ENCODE data around the gene ATF4.

Gene ATF4

DNA sequence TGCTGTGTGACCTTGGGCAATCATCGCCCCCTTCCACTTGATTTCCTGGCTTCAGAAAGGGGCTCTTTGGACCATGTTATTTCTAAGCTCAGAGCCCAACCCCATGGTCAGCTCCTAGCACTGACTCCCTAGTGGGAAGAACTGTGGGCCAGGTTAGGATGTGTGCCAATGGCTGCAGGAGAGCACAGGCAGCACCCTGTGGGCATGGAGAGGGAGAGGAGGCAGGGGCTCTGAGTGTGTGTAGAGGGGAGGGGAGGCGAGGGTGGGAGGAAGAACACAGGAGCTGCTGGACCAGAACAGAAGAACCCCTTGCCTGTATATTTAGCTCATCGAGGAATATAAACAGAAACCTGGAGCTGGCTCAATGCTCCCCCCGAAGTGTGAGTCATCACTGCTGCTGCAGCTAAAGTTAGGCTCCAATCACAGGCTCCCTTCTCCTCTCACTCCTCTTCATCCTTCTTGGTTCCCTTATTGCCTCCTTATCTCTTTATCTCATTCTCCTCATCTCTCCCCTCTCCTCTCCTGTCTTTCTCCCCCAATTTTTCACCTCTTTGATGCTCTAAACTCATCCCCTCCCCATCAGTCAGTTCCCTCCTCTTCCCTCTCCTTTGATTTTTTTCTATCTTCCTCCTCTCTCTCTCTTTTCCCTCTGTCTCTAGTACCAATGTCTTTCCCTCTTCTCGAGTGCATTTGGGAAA, 26.7 kb downstream of the ATF4 start (continued):
- TF ChIP-seq ZNF248 (tag by site-specific recombination; IDR thresholded peaks at IDR 0.05) = no peak
- TF ChIP-seq ZFP3 (tag by site-specific recombination; IDR thresholded peaks at IDR 0.05; ENCODE audit: low read depth) = no peak
- no peak for TF ChIP-seq ZNF133 (tag by site-specific recombination; IDR thresholded peaks at IDR 0.05)
- no peak for TF ChIP-seq ZBTB1 (tag by site-specific recombination; IDR thresholded peaks at IDR 0.05)

DNA sequence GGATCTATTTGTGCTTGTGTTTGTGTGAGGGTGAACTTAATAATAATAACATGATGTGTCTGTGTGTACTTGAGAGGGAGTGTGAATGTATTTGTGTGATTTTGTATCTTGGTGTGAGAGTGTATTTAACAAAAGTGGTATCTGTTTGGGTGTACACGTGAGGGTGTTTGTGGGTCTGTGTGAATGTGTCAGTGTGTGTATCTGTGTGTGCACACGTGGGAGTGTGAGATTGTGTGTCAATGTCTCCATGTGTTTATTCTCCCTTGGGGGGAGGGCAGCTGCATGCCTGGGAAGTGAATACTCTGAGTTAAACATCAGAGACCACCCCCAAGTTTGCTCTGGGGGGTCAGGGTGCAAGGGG, 27.2 kb downstream of the ATF4 start:
- no peak overlapping the region for H3K4me3 ChIP-seq (ENCODE audit: low read depth, low read length)
- no peaks in the 10 kb centered on the region for H3K4me1 ChIP-seq (ENCODE audit: control insufficient read depth, insufficient read depth, low read length)
- H3K9me3 ChIP-seq (ENCODE audit: control insufficient read depth, insufficient read depth, low read depth, low read length) = no peaks in the 10 kb centered on the region
- H3K27ac ChIP-seq (ENCODE audit: extremely low read depth, low read depth, low read length) = no peak overlapping the region
- ChIA-PET POLR2A (no interaction called here), CTCF (interaction anchor here (1.2 to 5.2 kb wide), 3 partner anchors 12 to 489 kb away, joined by 4 to 29 read pairs (median 6); no protein-coding TSS in a partner anchor)
- H3K36me3 ChIP-seq (ENCODE audit: control insufficient read depth in 2 of 2, insufficient read depth in 1 of 2, low read length in 2 of 2) = no peaks in the 10 kb centered on the region
- TF ChIP-seq, protein P1, sequence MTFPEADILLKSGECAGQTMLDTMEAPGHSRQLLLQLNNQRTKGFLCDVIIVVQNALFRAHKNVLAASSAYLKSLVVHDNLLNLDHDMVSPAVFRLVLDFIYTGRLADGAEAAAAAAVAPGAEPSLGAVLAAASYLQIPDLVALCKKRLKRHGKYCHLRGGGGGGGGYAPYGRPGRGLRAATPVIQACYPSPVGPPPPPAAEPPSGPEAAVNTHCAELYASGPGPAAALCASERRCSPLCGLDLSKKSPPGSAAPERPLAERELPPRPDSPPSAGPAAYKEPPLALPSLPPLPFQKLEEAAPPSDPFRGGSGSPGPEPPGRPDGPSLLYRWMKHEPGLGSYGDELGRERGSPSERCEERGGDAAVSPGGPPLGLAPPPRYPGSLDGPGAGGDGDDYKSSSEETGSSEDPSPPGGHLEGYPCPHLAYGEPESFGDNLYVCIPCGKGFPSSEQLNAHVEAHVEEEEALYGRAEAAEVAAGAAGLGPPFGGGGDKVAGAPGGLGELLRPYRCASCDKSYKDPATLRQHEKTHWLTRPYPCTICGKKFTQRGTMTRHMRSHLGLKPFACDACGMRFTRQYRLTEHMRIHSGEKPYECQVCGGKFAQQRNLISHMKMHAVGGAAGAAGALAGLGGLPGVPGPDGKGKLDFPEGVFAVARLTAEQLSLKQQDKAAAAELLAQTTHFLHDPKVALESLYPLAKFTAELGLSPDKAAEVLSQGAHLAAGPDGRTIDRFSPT (tag by site-specific recombination; IDR thresholded peaks at IDR 0.05) = no peak
- TF ChIP-seq, protein P2, sequence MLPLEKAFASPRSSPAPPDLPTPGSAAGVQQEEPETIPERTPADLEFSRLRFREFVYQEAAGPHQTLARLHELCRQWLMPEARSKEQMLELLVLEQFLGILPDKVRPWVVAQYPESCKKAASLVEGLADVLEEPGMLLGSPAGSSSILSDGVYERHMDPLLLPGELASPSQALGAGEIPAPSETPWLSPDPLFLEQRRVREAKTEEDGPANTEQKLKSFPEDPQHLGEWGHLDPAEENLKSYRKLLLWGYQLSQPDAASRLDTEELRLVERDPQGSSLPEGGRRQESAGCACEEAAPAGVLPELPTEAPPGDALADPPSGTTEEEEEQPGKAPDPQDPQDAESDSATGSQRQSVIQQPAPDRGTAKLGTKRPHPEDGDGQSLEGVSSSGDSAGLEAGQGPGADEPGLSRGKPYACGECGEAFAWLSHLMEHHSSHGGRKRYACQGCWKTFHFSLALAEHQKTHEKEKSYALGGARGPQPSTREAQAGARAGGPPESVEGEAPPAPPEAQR (tag by site-specific recombination; IDR thresholded peaks at IDR 0.05) = no peak
- no peak for TF ChIP-seq ZNF555 (tag by site-specific recombination; conservative IDR thresholded peaks at IDR 0.05)
- no peak for TF ChIP-seq ZBTB1 (tag by site-specific recombination; IDR thresholded peaks at IDR 0.05)
- no peak for TF ChIP-seq ZNF629 (tag by site-specific recombination; IDR thresholded peaks at IDR 0.05)
- no peak for TF ChIP-seq ZNF335 (tag by site-specific recombination; conservative IDR thresholded peaks at IDR 0.05)
- TF ChIP-seq, protein P3, sequence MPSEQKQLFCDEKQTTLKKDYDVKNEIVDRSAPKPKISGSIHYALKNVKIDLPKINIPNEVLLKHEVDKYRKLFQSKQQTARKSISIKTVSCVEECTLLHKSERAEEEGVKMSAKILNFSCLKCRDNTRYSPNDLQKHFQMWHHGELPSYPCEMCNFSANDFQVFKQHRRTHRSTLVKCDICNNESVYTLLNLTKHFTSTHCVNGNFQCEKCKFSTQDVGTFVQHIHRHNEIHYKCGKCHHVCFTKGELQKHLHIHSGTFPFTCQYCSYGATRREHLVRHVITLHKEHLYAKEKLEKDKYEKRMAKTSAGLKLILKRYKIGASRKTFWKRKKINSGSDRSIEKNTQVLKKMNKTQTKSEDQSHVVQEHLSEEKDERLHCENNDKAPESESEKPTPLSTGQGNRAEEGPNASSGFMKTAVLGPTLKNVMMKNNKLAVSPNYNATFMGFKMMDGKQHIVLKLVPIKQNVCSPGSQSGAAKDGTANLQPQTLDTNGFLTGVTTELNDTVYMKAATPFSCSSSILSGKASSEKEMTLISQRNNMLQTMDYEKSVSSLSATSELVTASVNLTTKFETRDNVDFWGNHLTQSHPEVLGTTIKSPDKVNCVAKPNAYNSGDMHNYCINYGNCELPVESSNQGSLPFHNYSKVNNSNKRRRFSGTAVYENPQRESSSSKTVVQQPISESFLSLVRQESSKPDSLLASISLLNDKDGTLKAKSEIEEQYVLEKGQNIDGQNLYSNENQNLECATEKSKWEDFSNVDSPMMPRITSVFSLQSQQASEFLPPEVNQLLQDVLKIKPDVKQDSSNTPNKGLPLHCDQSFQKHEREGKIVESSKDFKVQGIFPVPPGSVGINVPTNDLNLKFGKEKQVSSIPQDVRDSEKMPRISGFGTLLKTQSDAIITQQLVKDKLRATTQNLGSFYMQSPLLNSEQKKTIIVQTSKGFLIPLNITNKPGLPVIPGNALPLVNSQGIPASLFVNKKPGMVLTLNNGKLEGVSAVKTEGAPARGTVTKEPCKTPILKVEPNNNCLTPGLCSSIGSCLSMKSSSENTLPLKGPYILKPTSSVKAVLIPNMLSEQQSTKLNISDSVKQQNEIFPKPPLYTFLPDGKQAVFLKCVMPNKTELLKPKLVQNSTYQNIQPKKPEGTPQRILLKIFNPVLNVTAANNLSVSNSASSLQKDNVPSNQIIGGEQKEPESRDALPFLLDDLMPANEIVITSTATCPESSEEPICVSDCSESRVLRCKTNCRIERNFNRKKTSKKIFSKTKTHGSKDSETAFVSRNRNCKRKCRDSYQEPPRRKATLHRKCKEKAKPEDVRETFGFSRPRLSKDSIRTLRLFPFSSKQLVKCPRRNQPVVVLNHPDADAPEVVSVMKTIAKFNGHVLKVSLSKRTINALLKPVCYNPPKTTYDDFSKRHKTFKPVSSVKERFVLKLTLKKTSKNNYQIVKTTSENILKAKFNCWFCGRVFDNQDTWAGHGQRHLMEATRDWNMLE (tag by site-specific recombination; conservative IDR thresholded peaks at IDR 0.05; ENCODE audit: low read depth) = no peak
- 0 out of 2 replicates have a peak, but pooled peaks have one; percentile 0 for TF ChIP-seq ZSCAN23 (tag by site-specific recombination; IDR thresholded peaks at IDR 0.05)
- no peak for TF ChIP-seq ZNF223 (tag by site-specific recombination; IDR thresholded peaks at IDR 0.05)
- TF ChIP-seq, protein P4, sequence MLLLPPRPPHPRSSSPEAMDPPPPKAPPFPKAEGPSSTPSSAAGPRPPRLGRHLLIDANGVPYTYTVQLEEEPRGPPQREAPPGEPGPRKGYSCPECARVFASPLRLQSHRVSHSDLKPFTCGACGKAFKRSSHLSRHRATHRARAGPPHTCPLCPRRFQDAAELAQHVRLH (tag by site-specific recombination; IDR thresholded peaks at IDR 0.05) = no peak
- no peak for TF ChIP-seq RBAK (tag by site-specific recombination; IDR thresholded peaks at IDR 0.05)
- TF ChIP-seq ZNF2 (tag by site-specific recombination; IDR thresholded peaks at IDR 0.05) = no peak
- TF ChIP-seq ZNF184 (tag by site-specific recombination; IDR thresholded peaks at IDR 0.05) = no peak
- TF ChIP-seq, protein P5, sequence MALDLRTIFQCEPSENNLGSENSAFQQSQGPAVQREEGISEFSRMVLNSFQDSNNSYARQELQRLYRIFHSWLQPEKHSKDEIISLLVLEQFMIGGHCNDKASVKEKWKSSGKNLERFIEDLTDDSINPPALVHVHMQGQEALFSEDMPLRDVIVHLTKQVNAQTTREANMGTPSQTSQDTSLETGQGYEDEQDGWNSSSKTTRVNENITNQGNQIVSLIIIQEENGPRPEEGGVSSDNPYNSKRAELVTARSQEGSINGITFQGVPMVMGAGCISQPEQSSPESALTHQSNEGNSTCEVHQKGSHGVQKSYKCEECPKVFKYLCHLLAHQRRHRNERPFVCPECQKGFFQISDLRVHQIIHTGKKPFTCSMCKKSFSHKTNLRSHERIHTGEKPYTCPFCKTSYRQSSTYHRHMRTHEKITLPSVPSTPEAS (tag by site-specific recombination; IDR thresholded peaks at IDR 0.05) = peak; percentile 91
- no peak for TF ChIP-seq ZNF660 (tag by site-specific recombination; IDR thresholded peaks at IDR 0.05)
- TF ChIP-seq, protein P6, sequence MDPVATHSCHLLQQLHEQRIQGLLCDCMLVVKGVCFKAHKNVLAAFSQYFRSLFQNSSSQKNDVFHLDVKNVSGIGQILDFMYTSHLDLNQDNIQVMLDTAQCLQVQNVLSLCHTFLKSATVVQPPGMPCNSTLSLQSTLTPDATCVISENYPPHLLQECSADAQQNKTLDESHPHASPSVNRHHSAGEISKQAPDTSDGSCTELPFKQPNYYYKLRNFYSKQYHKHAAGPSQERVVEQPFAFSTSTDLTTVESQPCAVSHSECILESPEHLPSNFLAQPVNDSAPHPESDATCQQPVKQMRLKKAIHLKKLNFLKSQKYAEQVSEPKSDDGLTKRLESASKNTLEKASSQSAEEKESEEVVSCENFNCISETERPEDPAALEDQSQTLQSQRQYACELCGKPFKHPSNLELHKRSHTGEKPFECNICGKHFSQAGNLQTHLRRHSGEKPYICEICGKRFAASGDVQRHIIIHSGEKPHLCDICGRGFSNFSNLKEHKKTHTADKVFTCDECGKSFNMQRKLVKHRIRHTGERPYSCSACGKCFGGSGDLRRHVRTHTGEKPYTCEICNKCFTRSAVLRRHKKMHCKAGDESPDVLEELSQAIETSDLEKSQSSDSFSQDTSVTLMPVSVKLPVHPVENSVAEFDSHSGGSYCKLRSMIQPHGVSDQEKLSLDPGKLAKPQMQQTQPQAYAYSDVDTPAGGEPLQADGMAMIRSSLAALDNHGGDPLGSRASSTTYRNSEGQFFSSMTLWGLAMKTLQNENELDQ (tag by site-specific recombination; IDR thresholded peaks at IDR 0.05; ENCODE audit: low read depth) = no peak
- no peak for TF ChIP-seq ZNF394 (tag by site-specific recombination; IDR thresholded peaks at IDR 0.05; ENCODE audit: borderline replicate concordance)
- TF ChIP-seq EGR2 (tag by site-specific recombination; IDR thresholded peaks at IDR 0.05; ENCODE audit: low read depth) = no peak
- TF ChIP-seq, protein P7, sequence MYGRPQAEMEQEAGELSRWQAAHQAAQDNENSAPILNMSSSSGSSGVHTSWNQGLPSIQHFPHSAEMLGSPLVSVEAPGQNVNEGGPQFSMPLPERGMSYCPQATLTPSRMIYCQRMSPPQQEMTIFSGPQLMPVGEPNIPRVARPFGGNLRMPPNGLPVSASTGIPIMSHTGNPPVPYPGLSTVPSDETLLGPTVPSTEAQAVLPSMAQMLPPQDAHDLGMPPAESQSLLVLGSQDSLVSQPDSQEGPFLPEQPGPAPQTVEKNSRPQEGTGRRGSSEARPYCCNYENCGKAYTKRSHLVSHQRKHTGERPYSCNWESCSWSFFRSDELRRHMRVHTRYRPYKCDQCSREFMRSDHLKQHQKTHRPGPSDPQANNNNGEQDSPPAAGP (tag by site-specific recombination; IDR thresholded peaks at IDR 0.05) = 0 out of 2 replicates have a peak, but pooled peaks have one; percentile 0
